ENCODE results near the gene FAH. TPM values are rescaled to one million over a fixed set of nuclear protein-coding genes. Genes with fewer than 3 reads are reported as not detected.

The FAH gene
- total and polyA plus RNA-seq, 2 donors = 8.1 to 21.9 TPM

DNA sequence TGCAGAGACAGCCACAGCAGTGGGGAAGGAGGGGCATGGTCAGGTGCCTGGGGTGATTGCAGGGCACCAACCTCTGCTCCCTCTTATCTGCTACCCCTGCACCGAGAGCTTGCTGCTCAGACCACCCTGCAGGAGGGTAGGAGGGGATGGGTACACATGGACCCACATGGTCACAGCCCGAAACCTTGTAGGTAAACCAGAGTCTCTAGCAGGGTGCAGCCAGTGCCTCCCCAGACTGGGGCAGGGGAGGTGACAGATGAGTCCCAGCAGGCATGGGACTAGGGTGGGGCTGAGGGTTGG, 49.2 kb downstream of the FAH start:
- DNase-seq (ENCODE audit: extremely low spot score) = no peak
- Histone ChIP-seq H3K36me3 (ENCODE audit: insufficient read depth) (no peaks in the 10 kb centered on the region), H3K4me3 (ENCODE audit: low read depth, low read length) (no peak overlapping the region), H3K27ac (ENCODE audit: low read depth) (no peak overlapping the region), H3K4me1 (ENCODE audit: insufficient read depth) (no peaks in the 10 kb centered on the region)
- 78% methylated on average over 2 of the region's 2 CpGs for WGBS

DNA sequence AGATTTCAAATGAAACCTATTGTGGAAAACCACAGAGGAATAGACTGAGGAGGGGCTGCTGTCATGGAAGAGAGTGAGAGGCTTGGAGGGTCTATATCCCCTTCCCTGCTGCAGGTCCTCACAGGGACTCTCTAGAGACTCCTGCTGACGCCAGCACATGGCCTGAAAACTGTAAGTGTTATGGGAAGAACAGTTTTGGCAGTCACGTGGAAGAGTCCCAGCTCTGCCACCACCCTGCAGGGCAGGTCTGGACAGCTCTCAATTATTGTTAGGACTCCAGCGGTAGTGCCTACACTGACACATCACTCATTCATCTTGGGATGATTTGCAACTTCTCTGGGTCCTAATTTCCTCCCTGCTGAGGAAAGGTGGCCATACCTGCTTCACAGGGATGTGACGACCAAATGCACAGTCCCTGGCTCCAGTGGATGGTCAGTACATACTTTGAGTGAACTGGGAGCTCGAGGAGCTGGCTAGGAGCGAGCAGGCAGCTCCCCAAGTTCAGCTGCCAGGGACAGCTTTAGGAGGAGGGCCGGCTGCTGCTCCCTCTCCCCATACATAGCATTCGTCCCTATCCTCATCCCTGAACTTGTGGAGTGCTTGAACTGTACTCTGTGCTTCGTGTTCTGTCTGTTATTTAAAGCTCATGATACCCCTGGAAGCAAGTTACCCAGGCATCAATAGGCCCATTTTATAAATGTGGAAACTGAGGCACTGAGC, 50.0 kb downstream of the FAH start:
- H3K27ac ChIP-seq (ENCODE audit: low read depth) = no peak overlapping the region
- H3K4me1 ChIP-seq (ENCODE audit: insufficient read depth) = no peaks in the 10 kb centered on the region
- DNase-seq (ENCODE audit: extremely low spot score) = no peak
- H3K4me3 ChIP-seq (ENCODE audit: low read depth, low read length) = no peak overlapping the region
- no peaks in the 10 kb centered on the region for H3K36me3 ChIP-seq (ENCODE audit: insufficient read depth)
- 52% methylated on average over 9 of the region's 9 CpGs for WGBS

DNA sequence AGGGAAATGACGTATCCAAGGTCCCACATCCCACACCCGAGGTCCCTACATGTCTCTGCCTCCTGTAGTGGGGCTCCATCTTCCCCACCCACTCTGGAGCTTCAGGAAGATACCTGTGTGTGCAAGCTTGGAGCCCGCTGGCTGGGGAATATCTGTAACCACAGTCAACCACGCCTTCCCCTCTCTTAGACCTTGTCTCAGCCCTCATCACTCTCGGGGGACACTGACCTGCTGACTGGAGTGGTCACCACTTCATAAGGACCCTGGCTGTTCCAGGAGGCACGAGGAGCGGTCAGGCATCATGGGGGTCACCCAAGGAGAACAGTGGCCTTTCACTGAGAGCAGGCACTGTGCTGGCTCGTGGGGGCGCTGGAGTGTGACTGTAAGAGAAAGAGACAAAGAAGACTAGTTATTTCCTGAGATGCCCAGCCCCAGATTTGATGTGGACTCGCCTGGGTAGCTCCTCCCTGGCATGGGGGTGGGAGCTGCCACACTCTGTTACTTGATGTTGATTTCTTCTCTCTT, 50.6 kb downstream of the FAH start:
- Histone ChIP-seq H3K27ac (ENCODE audit: low read depth) (no peak overlapping the region), H3K4me3 (ENCODE audit: low read depth, low read length) (no peak overlapping the region), H3K36me3 (ENCODE audit: insufficient read depth) (no peaks in the 10 kb centered on the region), H3K4me1 (ENCODE audit: insufficient read depth) (no peaks in the 10 kb centered on the region)
- no peak for DNase-seq (ENCODE audit: extremely low spot score)
- WGBS = 79% methylated on average over 10 of the region's 10 CpGs

- H3K4me3 ChIP-seq (ENCODE audit: low read depth, low read length) = no peak overlapping the region
- no peak overlapping the region for H3K27ac ChIP-seq (ENCODE audit: low read depth)
- DNase-seq (ENCODE audit: extremely low spot score) = no peak
- H3K36me3 ChIP-seq (ENCODE audit: insufficient read depth) = no peaks in the 10 kb centered on the region
- WGBS = 95% methylated on average over 4 of the region's 4 CpGs
- H3K4me1 ChIP-seq (ENCODE audit: insufficient read depth) = no peaks in the 10 kb centered on the region
Measured at GRCh38 chr15:80204231-80204630, 51.4 kb downstream of the FAH start.

DNA sequence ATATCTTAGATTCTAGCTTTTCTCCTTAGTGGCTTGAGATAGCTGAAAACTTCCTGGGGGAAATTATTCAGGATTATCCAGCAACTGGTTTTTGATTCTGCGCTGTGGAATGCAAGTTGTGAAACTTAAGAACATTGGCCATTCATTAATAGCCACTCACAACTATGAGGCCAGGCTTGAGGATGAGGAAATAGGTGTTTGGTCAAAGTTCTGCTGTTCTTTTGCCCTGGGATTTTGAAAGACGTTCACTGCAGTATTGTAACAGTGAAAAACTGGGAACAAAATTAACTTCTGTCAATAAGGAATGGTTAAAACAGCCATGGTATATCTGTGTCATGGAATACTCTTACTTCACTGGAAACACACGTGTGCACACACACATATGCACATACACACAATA, 55.1 kb downstream of the FAH start:
- Histone ChIP-seq H3K4me3 (ENCODE audit: low read depth, low read length) (no peak overlapping the region), H3K4me1 (ENCODE audit: insufficient read depth) (no peaks in the 10 kb centered on the region), H3K27ac (ENCODE audit: low read depth) (no peak overlapping the region), H3K36me3 (ENCODE audit: insufficient read depth) (no peaks in the 10 kb centered on the region)
- WGBS = 66% methylated on average over 3 of the region's 3 CpGs
- no peak for DNase-seq (ENCODE audit: extremely low spot score)

GRCh38 chr15:80208758-80209734, 56.2 kb downstream of the FAH start:
- H3K36me3 ChIP-seq (ENCODE audit: insufficient read depth) = no peaks in the 10 kb centered on the region
- H3K4me3 ChIP-seq (ENCODE audit: low read depth, low read length) = no peak overlapping the region
- 83% methylated on average over 11 of the region's 11 CpGs for WGBS
- DNase-seq (ENCODE audit: extremely low spot score) = no peak
- H3K27ac ChIP-seq (ENCODE audit: low read depth) = no peak overlapping the region
- no peaks in the 10 kb centered on the region for H3K4me1 ChIP-seq (ENCODE audit: insufficient read depth)

GRCh38 chr15:80210611-80211573, 58.1 kb downstream of the FAH start:
- no peak for DNase-seq (ENCODE audit: extremely low spot score)
- H3K4me1 ChIP-seq (ENCODE audit: insufficient read depth) = no peaks in the 10 kb centered on the region
- H3K36me3 ChIP-seq (ENCODE audit: insufficient read depth) = no peaks in the 10 kb centered on the region
- 69% methylated on average over 12 of the region's 12 CpGs for WGBS
- H3K27ac ChIP-seq (ENCODE audit: low read depth) = no peak overlapping the region
- H3K4me3 ChIP-seq (ENCODE audit: low read depth, low read length) = no peak overlapping the region

DNA sequence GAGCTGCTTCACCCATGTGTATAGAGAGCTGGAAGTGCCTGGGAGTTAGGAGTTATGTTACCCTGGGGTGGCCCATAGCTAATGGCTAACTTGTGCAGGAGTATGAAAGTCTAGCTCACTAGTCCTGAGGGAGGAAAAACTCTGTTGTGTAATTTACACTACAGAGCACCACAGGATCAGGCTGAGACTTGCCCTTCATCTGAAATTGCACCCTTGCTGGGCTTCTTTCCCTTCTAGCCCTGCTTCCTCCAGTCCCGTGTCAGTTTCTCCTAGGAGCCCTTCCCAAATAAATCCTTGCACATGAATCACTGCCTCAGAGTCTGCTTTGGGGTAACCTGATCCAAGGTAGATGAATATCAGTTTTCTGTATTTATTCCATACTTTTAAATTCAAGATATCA, 59.2 kb downstream of the FAH start:
- Histone ChIP-seq H3K4me3 (ENCODE audit: low read depth, low read length) (no peak overlapping the region), H3K4me1 (ENCODE audit: insufficient read depth) (no peaks in the 10 kb centered on the region), H3K36me3 (ENCODE audit: insufficient read depth) (no peaks in the 10 kb centered on the region), H3K27ac (ENCODE audit: low read depth) (no peak overlapping the region)
- 49% methylated on average over 1 of the region's 1 CpG for WGBS
- DNase-seq (ENCODE audit: extremely low spot score) = no peak

GRCh38 chr15:80214910-80215309, 62.1 kb downstream of the FAH start:
- H3K4me1 ChIP-seq (ENCODE audit: insufficient read depth) = no peaks in the 10 kb centered on the region
- DNase-seq (ENCODE audit: extremely low spot score) = no peak

DNA sequence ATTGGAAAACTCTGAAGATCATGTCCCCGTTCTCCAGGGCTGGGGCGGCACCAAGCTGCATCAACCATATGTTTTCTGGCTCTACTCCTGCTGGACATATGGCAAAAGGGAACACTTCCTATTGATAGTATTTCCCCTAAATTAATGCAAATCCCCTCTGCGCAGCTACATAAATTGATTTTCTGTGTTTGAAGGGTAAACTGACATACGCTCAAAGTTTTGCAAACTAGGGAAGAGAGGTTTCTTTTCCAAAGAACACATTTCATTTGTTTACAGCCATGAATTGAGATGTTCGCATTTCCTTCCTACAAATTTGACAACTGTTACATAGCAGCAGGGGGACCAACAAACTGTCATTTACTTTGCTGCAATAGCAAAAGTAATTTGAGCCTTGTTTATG, 63.3 kb downstream of the FAH start:
- H3K4me3 ChIP-seq (ENCODE audit: low read depth, low read length) = no peak overlapping the region
- no peaks in the 10 kb centered on the region for H3K36me3 ChIP-seq (ENCODE audit: insufficient read depth)
- 91% methylated on average over 5 of the region's 5 CpGs for WGBS
- no peak overlapping the region for H3K27ac ChIP-seq (ENCODE audit: low read depth)
- DNase-seq (ENCODE audit: extremely low spot score) = no peak
- H3K4me1 ChIP-seq (ENCODE audit: insufficient read depth) = no peaks in the 10 kb centered on the region

More at GRCh38 chr15:80214910-80215309, 62.1 kb downstream of the FAH start:
- Histone ChIP-seq H3K4me3 (ENCODE audit: low read depth, low read length) (no peak overlapping the region), H3K27ac (ENCODE audit: low read depth) (no peak overlapping the region), H3K36me3 (ENCODE audit: insufficient read depth) (no peaks in the 10 kb centered on the region)
- WGBS = 81% methylated on average over 2 of the region's 2 CpGs

- Histone ChIP-seq H3K4me1 (ENCODE audit: insufficient read depth) (no peaks in the 10 kb centered on the region), H3K27ac (ENCODE audit: low read depth) (no peak overlapping the region), H3K4me3 (ENCODE audit: low read depth, low read length) (no peak overlapping the region), H3K36me3 (ENCODE audit: insufficient read depth) (no peaks in the 10 kb centered on the region)
- DNase-seq (ENCODE audit: extremely low spot score) = no peak
- 93% methylated on average over 1 of the region's 1 CpG for WGBS
Measured at GRCh38 chr15:80216911-80217310, 64.1 kb downstream of the FAH start.

DNA sequence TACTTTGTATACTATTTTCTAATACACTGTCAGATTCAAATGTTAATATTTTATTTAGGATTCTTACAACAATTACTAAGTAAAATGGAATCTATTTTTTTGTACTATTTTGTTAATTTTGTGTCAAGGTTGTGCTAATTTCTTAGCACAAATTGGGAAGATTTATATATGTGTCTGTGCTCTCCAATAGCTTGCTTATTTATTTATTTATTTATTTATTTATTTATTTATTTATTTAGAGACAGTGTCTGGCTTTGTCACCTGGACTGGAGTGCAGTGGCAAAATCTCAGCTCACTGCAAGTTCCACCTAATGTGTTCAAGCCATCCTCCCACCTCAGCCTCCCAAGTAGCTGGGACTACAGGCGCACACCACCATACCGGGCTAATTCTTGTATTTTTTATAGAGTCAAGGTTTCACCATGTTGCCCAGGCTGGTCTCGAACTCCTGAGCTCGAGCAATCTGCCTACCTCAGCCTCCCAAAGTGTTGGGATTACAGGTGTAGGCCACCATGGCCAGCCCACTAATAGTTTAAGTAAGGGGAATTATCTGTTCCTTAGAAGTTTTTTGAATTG, 64.6 kb downstream of the FAH start:
- no peak for DNase-seq (ENCODE audit: extremely low spot score)
- 90% methylated on average over 4 of the region's 4 CpGs for WGBS
- Histone ChIP-seq H3K27ac (ENCODE audit: low read depth) (no peak overlapping the region), H3K36me3 (ENCODE audit: insufficient read depth) (no peaks in the 10 kb centered on the region), H3K4me1 (ENCODE audit: insufficient read depth) (no peaks in the 10 kb centered on the region), H3K4me3 (ENCODE audit: low read depth, low read length) (no peak overlapping the region)

DNA sequence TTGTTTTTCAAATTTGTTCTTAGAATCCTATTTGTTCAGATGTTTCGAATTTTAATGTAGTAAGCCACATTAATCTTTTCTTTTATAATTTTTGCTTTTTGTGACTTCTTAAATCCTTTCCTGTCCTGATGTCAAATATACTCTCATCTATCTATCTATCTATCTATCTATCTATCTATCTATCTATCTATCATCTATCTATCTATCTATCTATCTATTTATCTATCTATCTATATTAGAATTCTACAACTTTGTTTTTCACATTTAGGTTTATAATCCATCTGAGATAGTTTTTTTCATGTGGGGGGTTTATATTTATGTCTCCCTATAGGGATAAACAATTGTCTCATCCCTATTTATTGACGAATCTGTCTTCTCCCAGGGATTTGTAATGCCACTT, 67.2 kb downstream of the FAH start:
- DNase-seq (ENCODE audit: extremely low spot score) = no peak
- 90% methylated on average over 2 of the region's 2 CpGs for WGBS
- Histone ChIP-seq H3K4me1 (ENCODE audit: insufficient read depth) (no peaks in the 10 kb centered on the region), H3K4me3 (ENCODE audit: low read depth, low read length) (no peak overlapping the region), H3K27ac (ENCODE audit: low read depth) (no peak overlapping the region), H3K36me3 (ENCODE audit: insufficient read depth) (no peaks in the 10 kb centered on the region)
